ENCODE data around the gene ITGA3. TPM values are rescaled to one million over a fixed set of nuclear protein-coding genes. Genes with fewer than 3 reads are reported as not detected.

ITGA3 gene
- total and polyA plus RNA-seq, 12 donors, result 12.5 to 44.2 (median 23.1) TPM

- WGBS, 2 donors, result 38 to 48% methylated on average over 3 of the region's 3 CpGs
Measured at GRCh38 chr17:50053654-50053960, 2.3 kb upstream of the ITGA3 start.

DNA sequence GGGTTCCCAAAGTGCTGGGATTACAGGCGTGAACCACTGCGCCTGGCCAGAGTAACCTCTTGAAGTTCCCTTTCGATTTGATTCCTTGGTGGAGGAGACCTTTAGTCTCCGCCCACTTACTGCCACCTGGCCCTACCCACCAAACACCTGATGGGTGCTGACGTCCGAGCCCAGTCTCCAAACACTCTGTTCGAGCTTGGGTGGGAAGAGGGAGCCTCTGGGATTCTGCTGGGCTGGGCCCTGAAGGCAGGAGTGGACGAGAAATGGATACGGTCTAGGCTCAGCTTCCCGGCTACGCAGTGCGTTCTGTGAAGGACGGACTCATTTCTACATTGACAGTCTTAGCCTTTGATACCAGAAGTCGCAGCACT lies 870 bp upstream of the ITGA3 start:
- DNase-seq, result no peak
- intact Hi-C loops (cut with DNase I), result loop anchor here in 2 of 10 donors (5.0 kb wide), 1 partner anchor 37 kb away; no protein-coding TSS in a partner anchor
- Histone ChIP-seq H3K4me3 (peak overlapping the region; percentile 61 to 97 (median 80)), H3K36me3 (no peaks in the 10 kb centered on the region), H3K4me1 (peaks cover 21 to 82% (median 65%) of the 10 kb centered on the region in 9 donors), H3K9me3 (no peaks in the 10 kb centered on the region), H3K27ac (peak overlapping the region; percentile 57 to 97 (median 90)), H3K27me3 (peaks cover 0 to 38% (median 0%) of the 10 kb centered on the region in 7 donors)
- TF ChIP-seq, protein P1, sequence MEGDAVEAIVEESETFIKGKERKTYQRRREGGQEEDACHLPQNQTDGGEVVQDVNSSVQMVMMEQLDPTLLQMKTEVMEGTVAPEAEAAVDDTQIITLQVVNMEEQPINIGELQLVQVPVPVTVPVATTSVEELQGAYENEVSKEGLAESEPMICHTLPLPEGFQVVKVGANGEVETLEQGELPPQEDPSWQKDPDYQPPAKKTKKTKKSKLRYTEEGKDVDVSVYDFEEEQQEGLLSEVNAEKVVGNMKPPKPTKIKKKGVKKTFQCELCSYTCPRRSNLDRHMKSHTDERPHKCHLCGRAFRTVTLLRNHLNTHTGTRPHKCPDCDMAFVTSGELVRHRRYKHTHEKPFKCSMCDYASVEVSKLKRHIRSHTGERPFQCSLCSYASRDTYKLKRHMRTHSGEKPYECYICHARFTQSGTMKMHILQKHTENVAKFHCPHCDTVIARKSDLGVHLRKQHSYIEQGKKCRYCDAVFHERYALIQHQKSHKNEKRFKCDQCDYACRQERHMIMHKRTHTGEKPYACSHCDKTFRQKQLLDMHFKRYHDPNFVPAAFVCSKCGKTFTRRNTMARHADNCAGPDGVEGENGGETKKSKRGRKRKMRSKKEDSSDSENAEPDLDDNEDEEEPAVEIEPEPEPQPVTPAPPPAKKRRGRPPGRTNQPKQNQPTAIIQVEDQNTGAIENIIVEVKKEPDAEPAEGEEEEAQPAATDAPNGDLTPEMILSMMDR (IDR thresholded peaks at IDR 0.05), result no peak
- 16 to 22% methylated on average over 14 of the region's 14 CpGs for WGBS, 2 donors
- ATAC-seq, result peak in 4 of 8 donors; percentile 1 to 25 (median 18)

More at GRCh38 chr17:50053654-50053960, 2.3 kb upstream of the ITGA3 start:
- TF ChIP-seq, protein P1 (IDR thresholded peaks at IDR 0.05), result no peak
- Histone ChIP-seq H3K4me3 (no peak overlapping the region), H3K36me3 (no peaks in the 10 kb centered on the region), H3K9me3 (no peaks in the 10 kb centered on the region), H3K4me1 (peaks cover 7 to 69% (median 51%) of the 10 kb centered on the region in 9 donors), H3K27me3 (peaks cover 0 to 38% (median 0%) of the 10 kb centered on the region in 7 donors), H3K27ac (peak overlapping the region in 6 of 10 donors; percentile 3 to 65 (median 32))
- ATAC-seq, result no peak
- intact Hi-C loops (cut with DNase I), result loop anchor here in 1 of 10 donors (2.0 kb wide), 1 partner anchor 33 kb away; no protein-coding TSS in a partner anchor
- DNase-seq, result no peak

GRCh38 chr17:50056217-50056960 lies 479 bp downstream of the ITGA3 start:
- Histone ChIP-seq H3K36me3 (no peaks in the 10 kb centered on the region), H3K27me3 (peaks cover 0 to 38% (median 0%) of the 10 kb centered on the region in 7 donors), H3K9me3 (no peaks in the 10 kb centered on the region), H3K4me3 (peak overlapping the region; percentile 61 to 97 (median 80)), H3K4me1 (peaks cover 34 to 85% (median 79%) of the 10 kb centered on the region in 9 donors), H3K27ac (peak overlapping the region; percentile 57 to 97 (median 90))
- ATAC-seq, result peak; percentile 7 to 32 (median 25)
- WGBS, 2 donors, result 1% methylated on average over 57 to 64 of the region's 64 CpGs
- intact Hi-C loops (cut with DNase I), result loop anchor here in 3 of 10 donors (1.0 to 5.0 kb wide), 3 partner anchors 29 to 36 kb away; no protein-coding TSS in a partner anchor
- DNase-seq, result peak in 1 of 2 donors; percentile 59
- TF ChIP-seq, protein P1 (IDR thresholded peaks at IDR 0.05), result peak in 7 of 9 donors; percentile 11 to 62 (median 45)

DNA sequence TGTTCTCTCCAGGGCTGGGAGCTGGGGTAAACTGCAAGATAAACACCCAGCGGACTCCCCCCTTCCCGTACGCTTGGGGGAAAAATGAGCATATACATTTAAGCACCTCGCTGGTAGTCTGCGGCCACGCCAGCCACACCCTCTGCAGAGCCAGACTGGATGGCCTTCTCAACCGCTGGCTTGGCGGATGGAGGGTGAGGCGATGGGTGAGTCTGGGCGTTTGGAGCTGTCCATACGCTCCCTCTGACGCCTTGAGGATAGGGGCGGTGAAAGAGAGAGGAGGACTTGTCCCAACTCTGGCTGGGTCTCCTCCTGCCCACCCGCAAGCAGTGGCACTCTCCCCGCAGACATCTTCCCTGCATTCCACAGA lies 1.0 kb downstream of the ITGA3 start:
- 21 to 32% methylated on average over 15 of the region's 15 CpGs for WGBS, 2 donors
- Histone ChIP-seq H3K27ac (peak overlapping the region; percentile 57 to 97 (median 90)), H3K27me3 (peaks cover 0 to 38% (median 0%) of the 10 kb centered on the region in 7 donors), H3K4me1 (peaks cover 35 to 90% (median 84%) of the 10 kb centered on the region in 9 donors), H3K36me3 (no peaks in the 10 kb centered on the region), H3K9me3 (no peaks in the 10 kb centered on the region), H3K4me3 (peak overlapping the region; percentile 61 to 97 (median 80))
- TF ChIP-seq, protein P1 (IDR thresholded peaks at IDR 0.05), result no peak
- no peak for ATAC-seq
- intact Hi-C loops (cut with DNase I), result loop anchor here in 3 of 10 donors (1.0 to 5.0 kb wide), 3 partner anchors 30 to 35 kb away; no protein-coding TSS in a partner anchor
- no peak for DNase-seq

All from heart right ventricle (tissue), 16 donors.